HFF-Myc (cell line): ENCODE results near the gene COPS4.
"Not testable (repeated sequence)": the region's sequence is repeated elsewhere in the genome, so short reads cannot be mapped to it uniquely, and the experiment has no call there.

Experiments
- DNase-seq: peaks from one replicate; pipeline ENCODE4 v3.0.0-alpha.2; 2011; ENCODE audit warnings: low read depth; ENCODE audit errors: extremely low read depth
- H3K4me3 ChIP-seq: replicated peaks from 2 replicates; pipeline ENCODE4 v1.5.1; 2011; ENCODE audit warnings: low read depth, mild to moderate bottlenecking, control low read depth, low read length
- CTCF ChIP-seq: IDR thresholded peaks from 2 replicates; pipeline ENCODE4 v1.5.1; 2012; ENCODE audit warnings: mild to moderate bottlenecking, low read depth, low read length, control low read depth; ENCODE audit errors: missing control alignments

The COPS4 gene

GRCh38 chr4:83075311-83076095 is 40.5 kb downstream of the COPS4 start:
- TF ChIP-seq CTCF = no peak
- no peak overlapping the region for H3K4me3 ChIP-seq
- DNase-seq = peak; percentile 80

GRCh38 chr4:83080561-83080960 is 45.6 kb downstream of the COPS4 start:
- H3K4me3 ChIP-seq = no peak overlapping the region
- no peak for TF ChIP-seq CTCF
- DNase-seq = no peak

GRCh38 chr4:83082777-83083176 is 47.8 kb downstream of the COPS4 start:
- TF ChIP-seq CTCF = no peak
- H3K4me3 ChIP-seq = no peak overlapping the region
- DNase-seq = no peak

- no peak for DNase-seq
- no peak for TF ChIP-seq CTCF
- H3K4me3 ChIP-seq = no peak overlapping the region
These were observed 49.0 kb downstream of the COPS4 start for GRCh38 chr4:83083925-83084475.

GRCh38 chr4:83084956-83085355 is 50.0 kb downstream of the COPS4 start:
- H3K4me3 ChIP-seq, DNase-seq: not testable (repeated sequence)

- no peak for DNase-seq
- TF ChIP-seq CTCF = no peak
- H3K4me3 ChIP-seq = no peak overlapping the region
These were observed 54.6 kb downstream of the COPS4 start for GRCh38 chr4:83089410-83090157.

- no peak for TF ChIP-seq CTCF
These were observed 58.2 kb downstream of the COPS4 start for GRCh38 chr4:83093060-83093640.

More at GRCh38 chr4:83093060-83093640, 58.2 kb downstream of the COPS4 start:
- no peak overlapping the region for H3K4me3 ChIP-seq
- DNase-seq = no peak
